Smooth muscle cell of trachea (primary cell): ENCODE data around the gene PAH. TPM values are rescaled to one million over a fixed set of nuclear protein-coding genes. Genes with fewer than 3 reads are reported as not detected.

Source experiments
- total RNA-seq: library from RNA; depleted of rRNA; stranded (reverse); fragments of >200 nt; gene quantifications from 2 replicates; pipeline ENCODE4 v1.2.1, GENCODE V29; 2014

The PAH gene
- total RNA-seq, result not detected in 2 replicates

GRCh38 chr12:102917026-102917787 lies at the start of gene PAH:
Gene PAH, minus strand, starts transcription at chr12:102917244. Its CDS starts 114 bp downstream, at chr12:102917130.

GRCh38 chr12:102957339-102958050 lies 40.5 kb upstream of the PAH start, which contains the start of gene ASCL1:
Gene ASCL1, plus strand, starts transcription at chr12:102957674. Its CDS starts 571 bp downstream, at chr12:102958245.

Other genes starting within 250 kb of the PAH start
- not detected in 2 replicates for gene ASCL1, start 40.4 kb upstream of the PAH start, total RNA-seq